SK-N-SH treated with all-trans-retinoic acid at 6 μM for 48 hours (cell line): ENCODE results near the gene EVX2.

Source experiments
- ATAC-seq: fragments of 200-7000 bp; cut with Tn5 transposase; 3 replicates; pipeline ENCODE4 v1.9.1; 2020; ENCODE audit warnings: mild to moderate bottlenecking, moderate library complexity
- ARNTL ChIP-seq: fragments of 450-650 bp; formaldehyde crosslinking; IDR thresholded peaks from 2 replicates; pipeline ENCODE4 v1.5.0; 2020; ENCODE audit warnings: low read depth, mild to moderate bottlenecking, moderate library complexity, borderline replicate concordance
- BACH2 ChIP-seq: fragments of 250-450 bp; sonication (Bioruptor Pico); IDR thresholded peaks from 2 replicates; pipeline ENCODE4 v1.9.0; 2021; ENCODE audit warnings: mild to moderate bottlenecking, borderline replicate concordance
- ESRRG ChIP-seq: fragments of 250-450 bp; sonication (Bioruptor Pico); IDR thresholded peaks from 2 replicates; pipeline ENCODE4 v1.6.1; 2021; ENCODE audit warnings: mild to moderate bottlenecking
- GLIS3 ChIP-seq: fragments of 250-450 bp; sonication (Bioruptor Pico); IDR thresholded peaks from 2 replicates; pipeline ENCODE4 v1.5.0; 2020; ENCODE audit warnings: mild to moderate bottlenecking, moderate library complexity
- ISL1 ChIP-seq: fragments of 250-450 bp; sonication (Bioruptor Pico); IDR thresholded peaks from 2 replicates; pipeline ENCODE4 v2.1.2; 2022; ENCODE audit warnings: mild to moderate bottlenecking, moderate library complexity
- OSR1 ChIP-seq: fragments of 250-450 bp; sonication (Bioruptor Pico); IDR thresholded peaks from 2 replicates; pipeline ENCODE4 v1.8.0; 2022; ENCODE audit warnings: moderate library complexity, mild to moderate bottlenecking, inconsistent platforms
- PPARA ChIP-seq: fragments of 250-450 bp; sonication (Bioruptor Pico); IDR thresholded peaks from 2 replicates; pipeline ENCODE4 v1.5.0; 2020; ENCODE audit warnings: mild to moderate bottlenecking, borderline replicate concordance
- RARB ChIP-seq: fragments of 250-450 bp; sonication (Bioruptor Pico); IDR thresholded peaks from 2 replicates; pipeline ENCODE4 v1.8.0; 2021; ENCODE audit warnings: mild to moderate bottlenecking, moderate library complexity
- SNAI2 ChIP-seq: fragments of 250-450 bp; sonication (Bioruptor Pico); IDR thresholded peaks from 2 replicates; pipeline ENCODE4 v1.5.0; 2020; ENCODE audit warnings: mild to moderate bottlenecking, moderate library complexity
- TCF4 ChIP-seq: fragments of 250-450 bp; sonication (Bioruptor Pico); IDR thresholded peaks from 2 replicates; pipeline ENCODE4 v1.8.0; 2021; ENCODE audit warnings: mild to moderate bottlenecking, moderate library complexity, borderline replicate concordance
- ZC3H10 ChIP-seq: fragments of 250-450 bp; sonication (Bioruptor Pico); IDR thresholded peaks from 2 replicates; pipeline ENCODE4 v1.5.1; 2021; ENCODE audit warnings: mild to moderate bottlenecking, moderate library complexity
- ZFP3 ChIP-seq: fragments of 250-450 bp; sonication (Bioruptor Pico); IDR thresholded peaks from 2 replicates; pipeline ENCODE4 v1.5.0; 2020; ENCODE audit warnings: mild to moderate bottlenecking, moderate library complexity
- ZFP30 ChIP-seq: fragments of 450-650 bp; formaldehyde crosslinking; IDR thresholded peaks from 2 replicates; pipeline ENCODE4 v1.5.0; 2022; ENCODE audit warnings: mild to moderate bottlenecking, moderate library complexity
- ZNF565 ChIP-seq: fragments of 450-650 bp; formaldehyde crosslinking; conservative IDR thresholded peaks from 2 replicates; pipeline ENCODE4 v1.5.0; 2020; ENCODE audit warnings: low read depth, mild to moderate bottlenecking, moderate library complexity
- ZNF70 ChIP-seq: fragments of 450-650 bp; formaldehyde crosslinking; IDR thresholded peaks from 2 replicates; pipeline ENCODE4 v1.5.0; 2020; ENCODE audit warnings: mild to moderate bottlenecking, moderate library complexity
- ZNF8 ChIP-seq: fragments of 450-650 bp; formaldehyde crosslinking; IDR thresholded peaks from 2 replicates; pipeline ENCODE4 v1.5.0; 2020; ENCODE audit warnings: mild to moderate bottlenecking, moderate library complexity
- TF ChIP-seq, protein P1 (sequence below): fragments of 250-450 bp; sonication (Bioruptor Pico); IDR thresholded peaks from 2 replicates; pipeline ENCODE4 v1.5.1; 2020; ENCODE audit warnings: low read depth, mild to moderate bottlenecking, moderate library complexity
- TF ChIP-seq, protein P2 (sequence below): fragments of 250-450 bp; sonication (Bioruptor Pico); IDR thresholded peaks from 2 replicates; pipeline ENCODE4 v1.8.0; 2020; ENCODE audit warnings: mild to moderate bottlenecking, moderate library complexity, borderline replicate concordance
- TF ChIP-seq, protein P3 (sequence below): fragments of 250-450 bp; sonication (Bioruptor Pico); IDR thresholded peaks from 2 replicates; pipeline ENCODE4 v1.5.1; 2021; ENCODE audit warnings: mild to moderate bottlenecking, moderate library complexity
- TF ChIP-seq, protein P4 (sequence below): fragments of 250-450 bp; sonication (Bioruptor Pico); IDR thresholded peaks from 2 replicates; pipeline ENCODE4 v1.5.0; 2020; ENCODE audit warnings: mild to moderate bottlenecking, moderate library complexity
- TF ChIP-seq, protein P5 (sequence below): fragments of 250-450 bp; sonication (Bioruptor Pico); IDR thresholded peaks from 2 replicates; pipeline ENCODE4 v1.8.0; 2021; ENCODE audit warnings: low read depth, mild to moderate bottlenecking, moderate library complexity, borderline replicate concordance

Gene EVX2

DNA sequence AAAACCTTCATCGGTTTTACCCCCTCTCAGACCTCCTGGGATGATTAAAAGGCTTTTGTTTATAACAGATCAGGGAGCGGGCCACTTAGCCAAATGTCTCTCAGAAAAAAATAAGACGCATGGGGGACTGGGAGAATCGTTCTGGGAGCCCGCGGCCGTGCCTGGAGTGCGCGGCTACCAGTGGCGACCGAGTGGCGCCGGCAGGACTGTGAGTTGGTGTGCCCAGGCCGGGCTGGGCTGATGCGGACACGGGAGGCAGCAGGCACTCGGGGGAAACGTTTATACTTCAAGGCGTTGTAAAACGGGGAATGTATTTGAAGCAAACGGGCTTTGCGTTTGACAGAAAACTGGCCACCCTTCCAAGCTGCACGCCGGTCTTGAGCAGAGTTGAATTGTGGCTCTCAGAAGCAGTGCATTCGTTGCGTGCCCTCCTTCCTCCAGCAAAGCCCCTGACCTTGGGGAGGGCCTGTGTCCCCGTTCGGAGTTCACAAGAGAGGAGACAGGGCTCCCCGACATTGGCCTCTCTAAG, 28.1 kb upstream of the EVX2 start:
- no peak for TF ChIP-seq ZFP30 (CRISPR knock-in tag)
- TF ChIP-seq, protein P1, sequence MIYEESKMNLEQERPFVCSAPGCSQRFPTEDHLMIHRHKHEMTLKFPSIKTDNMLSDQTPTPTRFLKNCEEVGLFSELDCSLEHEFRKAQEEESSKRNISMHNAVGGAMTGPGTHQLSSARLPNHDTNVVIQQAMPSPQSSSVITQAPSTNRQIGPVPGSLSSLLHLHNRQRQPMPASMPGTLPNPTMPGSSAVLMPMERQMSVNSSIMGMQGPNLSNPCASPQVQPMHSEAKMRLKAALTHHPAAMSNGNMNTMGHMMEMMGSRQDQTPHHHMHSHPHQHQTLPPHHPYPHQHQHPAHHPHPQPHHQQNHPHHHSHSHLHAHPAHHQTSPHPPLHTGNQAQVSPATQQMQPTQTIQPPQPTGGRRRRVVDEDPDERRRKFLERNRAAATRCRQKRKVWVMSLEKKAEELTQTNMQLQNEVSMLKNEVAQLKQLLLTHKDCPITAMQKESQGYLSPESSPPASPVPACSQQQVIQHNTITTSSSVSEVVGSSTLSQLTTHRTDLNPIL (CRISPR knock-in tag) = no peak
- ATAC-seq = no peak; the same call in 2 of the 3 replicates

DNA sequence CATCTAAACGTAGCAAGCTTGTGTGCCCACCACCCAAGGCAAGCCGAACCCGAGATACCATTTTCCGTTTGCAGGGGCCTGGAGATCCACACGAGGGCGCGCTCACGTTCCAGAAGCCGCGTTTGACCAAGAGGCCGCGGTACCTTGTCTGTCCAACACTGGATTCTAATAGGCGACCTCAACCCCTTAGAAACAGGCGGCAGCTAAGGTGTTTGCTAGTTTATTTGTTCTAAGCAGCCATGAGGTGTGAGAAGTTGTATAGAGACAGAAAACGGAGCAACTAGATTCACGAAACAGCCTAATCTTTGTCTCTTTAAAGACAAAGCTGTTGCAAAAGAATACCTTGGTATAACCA, 27.5 kb upstream of the EVX2 start:
- no peak for TF ChIP-seq SNAI2 (CRISPR knock-in tag)
- no peak for TF ChIP-seq ARNTL
- TF ChIP-seq PPARA (CRISPR knock-in tag) = no peak
- TF ChIP-seq OSR1 = no peak
- TF ChIP-seq, protein P2, sequence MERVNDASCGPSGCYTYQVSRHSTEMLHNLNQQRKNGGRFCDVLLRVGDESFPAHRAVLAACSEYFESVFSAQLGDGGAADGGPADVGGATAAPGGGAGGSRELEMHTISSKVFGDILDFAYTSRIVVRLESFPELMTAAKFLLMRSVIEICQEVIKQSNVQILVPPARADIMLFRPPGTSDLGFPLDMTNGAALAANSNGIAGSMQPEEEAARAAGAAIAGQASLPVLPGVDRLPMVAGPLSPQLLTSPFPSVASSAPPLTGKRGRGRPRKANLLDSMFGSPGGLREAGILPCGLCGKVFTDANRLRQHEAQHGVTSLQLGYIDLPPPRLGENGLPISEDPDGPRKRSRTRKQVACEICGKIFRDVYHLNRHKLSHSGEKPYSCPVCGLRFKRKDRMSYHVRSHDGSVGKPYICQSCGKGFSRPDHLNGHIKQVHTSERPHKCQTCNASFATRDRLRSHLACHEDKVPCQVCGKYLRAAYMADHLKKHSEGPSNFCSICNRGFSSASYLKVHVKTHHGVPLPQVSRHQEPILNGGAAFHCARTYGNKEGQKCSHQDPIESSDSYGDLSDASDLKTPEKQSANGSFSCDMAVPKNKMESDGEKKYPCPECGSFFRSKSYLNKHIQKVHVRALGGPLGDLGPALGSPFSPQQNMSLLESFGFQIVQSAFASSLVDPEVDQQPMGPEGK (CRISPR knock-in tag) = no peak
- no peak for TF ChIP-seq ESRRG (CRISPR knock-in tag)
- TF ChIP-seq ZNF70 (CRISPR knock-in tag) = no peak
- TF ChIP-seq ZC3H10 (CRISPR knock-in tag) = no peak
- TF ChIP-seq, protein P3, sequence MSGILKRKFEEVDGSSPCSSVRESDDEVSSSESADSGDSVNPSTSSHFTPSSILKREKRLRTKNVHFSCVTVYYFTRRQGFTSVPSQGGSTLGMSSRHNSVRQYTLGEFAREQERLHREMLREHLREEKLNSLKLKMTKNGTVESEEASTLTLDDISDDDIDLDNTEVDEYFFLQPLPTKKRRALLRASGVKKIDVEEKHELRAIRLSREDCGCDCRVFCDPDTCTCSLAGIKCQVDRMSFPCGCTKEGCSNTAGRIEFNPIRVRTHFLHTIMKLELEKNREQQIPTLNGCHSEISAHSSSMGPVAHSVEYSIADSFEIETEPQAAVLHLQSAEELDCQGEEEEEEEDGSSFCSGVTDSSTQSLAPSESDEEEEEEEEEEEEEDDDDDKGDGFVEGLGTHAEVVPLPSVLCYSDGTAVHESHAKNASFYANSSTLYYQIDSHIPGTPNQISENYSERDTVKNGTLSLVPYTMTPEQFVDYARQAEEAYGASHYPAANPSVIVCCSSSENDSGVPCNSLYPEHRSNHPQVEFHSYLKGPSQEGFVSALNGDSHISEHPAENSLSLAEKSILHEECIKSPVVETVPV (CRISPR knock-in tag) = no peak
- TF ChIP-seq ZFP3 = no peak
- no peak for TF ChIP-seq TCF4 (CRISPR knock-in tag)
- no peak for TF ChIP-seq ZNF565 (CRISPR knock-in tag)
- TF ChIP-seq GLIS3 (CRISPR knock-in tag) = no peak
- no peak for TF ChIP-seq ZNF8 (CRISPR knock-in tag)
- TF ChIP-seq, protein P4, sequence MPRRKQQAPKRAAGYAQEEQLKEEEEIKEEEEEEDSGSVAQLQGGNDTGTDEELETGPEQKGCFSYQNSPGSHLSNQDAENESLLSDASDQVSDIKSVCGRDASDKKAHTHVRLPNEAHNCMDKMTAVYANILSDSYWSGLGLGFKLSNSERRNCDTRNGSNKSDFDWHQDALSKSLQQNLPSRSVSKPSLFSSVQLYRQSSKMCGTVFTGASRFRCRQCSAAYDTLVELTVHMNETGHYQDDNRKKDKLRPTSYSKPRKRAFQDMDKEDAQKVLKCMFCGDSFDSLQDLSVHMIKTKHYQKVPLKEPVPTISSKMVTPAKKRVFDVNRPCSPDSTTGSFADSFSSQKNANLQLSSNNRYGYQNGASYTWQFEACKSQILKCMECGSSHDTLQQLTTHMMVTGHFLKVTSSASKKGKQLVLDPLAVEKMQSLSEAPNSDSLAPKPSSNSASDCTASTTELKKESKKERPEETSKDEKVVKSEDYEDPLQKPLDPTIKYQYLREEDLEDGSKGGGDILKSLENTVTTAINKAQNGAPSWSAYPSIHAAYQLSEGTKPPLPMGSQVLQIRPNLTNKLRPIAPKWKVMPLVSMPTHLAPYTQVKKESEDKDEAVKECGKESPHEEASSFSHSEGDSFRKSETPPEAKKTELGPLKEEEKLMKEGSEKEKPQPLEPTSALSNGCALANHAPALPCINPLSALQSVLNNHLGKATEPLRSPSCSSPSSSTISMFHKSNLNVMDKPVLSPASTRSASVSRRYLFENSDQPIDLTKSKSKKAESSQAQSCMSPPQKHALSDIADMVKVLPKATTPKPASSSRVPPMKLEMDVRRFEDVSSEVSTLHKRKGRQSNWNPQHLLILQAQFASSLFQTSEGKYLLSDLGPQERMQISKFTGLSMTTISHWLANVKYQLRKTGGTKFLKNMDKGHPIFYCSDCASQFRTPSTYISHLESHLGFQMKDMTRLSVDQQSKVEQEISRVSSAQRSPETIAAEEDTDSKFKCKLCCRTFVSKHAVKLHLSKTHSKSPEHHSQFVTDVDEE (CRISPR knock-in tag) = no peak
- no peak for TF ChIP-seq BACH2 (CRISPR knock-in tag)
- TF ChIP-seq RARB (CRISPR knock-in tag) = no peak
- TF ChIP-seq ISL1 (CRISPR knock-in tag) = no peak
- TF ChIP-seq, protein P5, sequence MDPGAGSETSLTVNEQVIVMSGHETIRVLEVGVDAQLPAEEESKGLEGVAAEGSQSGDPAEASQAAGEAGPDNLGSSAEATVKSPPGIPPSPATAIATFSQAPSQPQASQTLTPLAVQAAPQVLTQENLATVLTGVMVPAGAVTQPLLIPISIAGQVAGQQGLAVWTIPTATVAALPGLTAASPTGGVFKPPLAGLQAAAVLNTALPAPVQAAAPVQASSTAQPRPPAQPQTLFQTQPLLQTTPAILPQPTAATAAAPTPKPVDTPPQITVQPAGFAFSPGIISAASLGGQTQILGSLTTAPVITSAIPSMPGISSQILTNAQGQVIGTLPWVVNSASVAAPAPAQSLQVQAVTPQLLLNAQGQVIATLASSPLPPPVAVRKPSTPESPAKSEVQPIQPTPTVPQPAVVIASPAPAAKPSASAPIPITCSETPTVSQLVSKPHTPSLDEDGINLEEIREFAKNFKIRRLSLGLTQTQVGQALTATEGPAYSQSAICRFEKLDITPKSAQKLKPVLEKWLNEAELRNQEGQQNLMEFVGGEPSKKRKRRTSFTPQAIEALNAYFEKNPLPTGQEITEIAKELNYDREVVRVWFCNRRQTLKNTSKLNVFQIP = no peak
- TF ChIP-seq, protein P1 (CRISPR knock-in tag) = no peak

More for the DNA sequence above, 27.5 kb upstream of the EVX2 start:
- peak; percentile 79 for ATAC-seq
